IMR-90 (cell line): Measurements from ENCODE around the gene COL23A1.

Experiments
- BHLHE40 ChIP-seq: fragments of 150-350 bp; IDR thresholded peaks from 2 replicates; pipeline ENCODE4 v1.6.1; 2016; ENCODE audit warnings: mild to moderate bottlenecking, low read depth, low read length
- CHD1 ChIP-seq: IDR thresholded peaks from 2 replicates; pipeline ENCODE4 v1.6.1; 2012; ENCODE audit warnings: low read depth, low read length, improper control_type of control experiment
- FOS ChIP-seq: fragments of 150-350 bp; IDR thresholded peaks from 2 replicates; pipeline ENCODE4 v1.6.1; 2016; ENCODE audit warnings: low read depth, low read length
- MAFK ChIP-seq: IDR thresholded peaks from 2 replicates; pipeline ENCODE4 v1.6.1; 2012; ENCODE audit warnings: low read depth, low read length, improper control_type of control experiment
- MAZ ChIP-seq: IDR thresholded peaks from 2 replicates; pipeline ENCODE4 v1.6.1; 2012; ENCODE audit warnings: low read depth, mild to moderate bottlenecking, low read length, improper control_type of control experiment, moderate library complexity, borderline replicate concordance
- MXI1 ChIP-seq: IDR thresholded peaks from 2 replicates; pipeline ENCODE4 v1.6.1; 2012; ENCODE audit warnings: low read depth, mild to moderate bottlenecking, low read length, moderate library complexity, borderline replicate concordance
- POLR2A ChIP-seq: IDR thresholded peaks from 2 replicates; pipeline ENCODE4 v1.6.1; 2012; ENCODE audit warnings: mild to moderate bottlenecking, low read depth, low read length
- RAD21 ChIP-seq: IDR thresholded peaks from 2 replicates; pipeline ENCODE4 v1.6.1; 2012; ENCODE audit warnings: low read length, improper control_type of control experiment
- RCOR1 ChIP-seq: IDR thresholded peaks from 2 replicates; pipeline ENCODE4 v1.6.1; 2012; ENCODE audit warnings: mild to moderate bottlenecking, low read length, improper control_type of control experiment; ENCODE audit not compliant: insufficient replicate concordance
- RFX5 ChIP-seq: IDR thresholded peaks from 2 replicates; pipeline ENCODE4 v1.8.0; 2012; ENCODE audit warnings: low read depth, mild to moderate bottlenecking, low read length, moderate library complexity
- TF ChIP-seq, protein P1 (sequence below): conservative IDR thresholded peaks from 2 replicates; pipeline ENCODE4 v1.5.1; 2012; ENCODE audit warnings: mild to moderate bottlenecking, low read depth, low read length, improper control_type of control experiment
- TF ChIP-seq, protein P2 (sequence below): fragments of 150-350 bp; IDR thresholded peaks from 2 replicates; pipeline ENCODE4 v1.6.1; 2017; ENCODE audit warnings: mild to moderate bottlenecking, antibody characterized with exemption, low read length, low read depth
- TF ChIP-seq, protein P3 (sequence below): fragments of 150-350 bp; IDR thresholded peaks from 2 replicates; pipeline ENCODE4 v1.6.1; 2016; ENCODE audit warnings: low read depth, mild to moderate bottlenecking, low read length, moderate library complexity, borderline replicate concordance

DNA sequence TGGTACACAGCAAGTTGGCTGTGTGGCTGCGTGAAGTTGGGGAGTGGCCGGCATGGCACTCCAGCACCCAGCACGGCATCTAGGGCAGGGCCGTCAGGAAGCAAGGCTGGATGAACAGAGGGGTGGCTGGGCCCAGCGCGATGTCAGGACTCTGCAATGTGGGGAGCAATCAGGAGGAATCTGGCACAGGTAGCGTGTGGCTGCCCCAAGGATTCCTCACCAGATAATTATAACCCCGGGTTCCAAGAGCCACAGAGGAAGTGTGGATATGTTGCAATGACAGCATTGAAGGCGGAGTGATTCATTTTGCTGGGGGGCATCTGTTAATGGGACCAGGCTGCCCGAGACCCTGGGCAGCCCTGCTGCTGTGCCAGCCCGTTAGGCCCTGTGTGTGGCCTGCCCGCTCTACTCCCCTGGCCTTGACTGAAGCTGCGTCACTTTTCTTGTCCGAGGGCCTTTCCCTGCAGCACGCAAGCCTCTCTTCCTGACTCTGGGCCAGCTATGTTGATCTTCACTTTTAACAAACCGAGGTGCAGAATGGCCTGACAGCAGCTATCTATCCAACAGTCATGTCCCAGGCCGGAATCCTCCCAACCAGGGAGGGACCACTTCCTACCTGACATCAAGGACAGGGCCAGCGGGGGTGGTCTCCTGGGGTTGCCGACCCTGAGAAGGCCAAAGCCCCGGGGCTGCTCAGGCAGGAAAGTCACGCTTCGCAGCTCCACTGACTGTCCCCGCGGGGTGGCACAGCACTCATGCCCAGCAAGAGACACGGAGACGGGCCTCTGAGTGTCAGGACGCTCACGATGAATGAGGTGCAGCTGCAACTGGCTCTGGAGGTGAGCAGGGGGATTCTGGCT, 239.6 kb downstream of the COL23A1 start:
- TF ChIP-seq, protein P1, sequence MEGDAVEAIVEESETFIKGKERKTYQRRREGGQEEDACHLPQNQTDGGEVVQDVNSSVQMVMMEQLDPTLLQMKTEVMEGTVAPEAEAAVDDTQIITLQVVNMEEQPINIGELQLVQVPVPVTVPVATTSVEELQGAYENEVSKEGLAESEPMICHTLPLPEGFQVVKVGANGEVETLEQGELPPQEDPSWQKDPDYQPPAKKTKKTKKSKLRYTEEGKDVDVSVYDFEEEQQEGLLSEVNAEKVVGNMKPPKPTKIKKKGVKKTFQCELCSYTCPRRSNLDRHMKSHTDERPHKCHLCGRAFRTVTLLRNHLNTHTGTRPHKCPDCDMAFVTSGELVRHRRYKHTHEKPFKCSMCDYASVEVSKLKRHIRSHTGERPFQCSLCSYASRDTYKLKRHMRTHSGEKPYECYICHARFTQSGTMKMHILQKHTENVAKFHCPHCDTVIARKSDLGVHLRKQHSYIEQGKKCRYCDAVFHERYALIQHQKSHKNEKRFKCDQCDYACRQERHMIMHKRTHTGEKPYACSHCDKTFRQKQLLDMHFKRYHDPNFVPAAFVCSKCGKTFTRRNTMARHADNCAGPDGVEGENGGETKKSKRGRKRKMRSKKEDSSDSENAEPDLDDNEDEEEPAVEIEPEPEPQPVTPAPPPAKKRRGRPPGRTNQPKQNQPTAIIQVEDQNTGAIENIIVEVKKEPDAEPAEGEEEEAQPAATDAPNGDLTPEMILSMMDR = no peak
- TF ChIP-seq, protein P2, sequence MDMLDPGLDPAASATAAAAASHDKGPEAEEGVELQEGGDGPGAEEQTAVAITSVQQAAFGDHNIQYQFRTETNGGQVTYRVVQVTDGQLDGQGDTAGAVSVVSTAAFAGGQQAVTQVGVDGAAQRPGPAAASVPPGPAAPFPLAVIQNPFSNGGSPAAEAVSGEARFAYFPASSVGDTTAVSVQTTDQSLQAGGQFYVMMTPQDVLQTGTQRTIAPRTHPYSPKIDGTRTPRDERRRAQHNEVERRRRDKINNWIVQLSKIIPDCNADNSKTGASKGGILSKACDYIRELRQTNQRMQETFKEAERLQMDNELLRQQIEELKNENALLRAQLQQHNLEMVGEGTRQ = no peak
- TF ChIP-seq POLR2A (no peak), RFX5 (no peak), MXI1 (no peak), MAFK (no peak), CHD1 (no peak), RCOR1 (no peak), RAD21 (no peak), MAZ (no peak), BHLHE40 (no peak), FOS (no peak)
- TF ChIP-seq, protein P3, sequence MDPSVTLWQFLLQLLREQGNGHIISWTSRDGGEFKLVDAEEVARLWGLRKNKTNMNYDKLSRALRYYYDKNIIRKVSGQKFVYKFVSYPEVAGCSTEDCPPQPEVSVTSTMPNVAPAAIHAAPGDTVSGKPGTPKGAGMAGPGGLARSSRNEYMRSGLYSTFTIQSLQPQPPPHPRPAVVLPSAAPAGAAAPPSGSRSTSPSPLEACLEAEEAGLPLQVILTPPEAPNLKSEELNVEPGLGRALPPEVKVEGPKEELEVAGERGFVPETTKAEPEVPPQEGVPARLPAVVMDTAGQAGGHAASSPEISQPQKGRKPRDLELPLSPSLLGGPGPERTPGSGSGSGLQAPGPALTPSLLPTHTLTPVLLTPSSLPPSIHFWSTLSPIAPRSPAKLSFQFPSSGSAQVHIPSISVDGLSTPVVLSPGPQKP = no peak
